Daoy (cell line): Measurements from ENCODE around the gene DNAH14. TPM values are rescaled to one million over a fixed set of nuclear protein-coding genes. Genes with fewer than 3 reads are reported as not detected.
"Not testable (repeated sequence)": the region's sequence is repeated elsewhere in the genome, so short reads cannot be mapped to it uniquely, and the experiment has no call there.

Experiments
- DNase-seq: peaks from one replicate; pipeline ENCODE4 v3.0.0-alpha.2; 2015; ENCODE audit warnings: low read depth
- total RNA-seq: library from RNA; depleted of rRNA; stranded (reverse); fragments of >200 nt; shearing (Covaris generic); gene quantifications from 2 replicates; pipeline ENCODE4 v1.2.3, GENCODE V29; 2014

The DNAH14 gene
- total RNA-seq, 1 experiment from 2014 or later, result 32.5 TPM

DNA sequence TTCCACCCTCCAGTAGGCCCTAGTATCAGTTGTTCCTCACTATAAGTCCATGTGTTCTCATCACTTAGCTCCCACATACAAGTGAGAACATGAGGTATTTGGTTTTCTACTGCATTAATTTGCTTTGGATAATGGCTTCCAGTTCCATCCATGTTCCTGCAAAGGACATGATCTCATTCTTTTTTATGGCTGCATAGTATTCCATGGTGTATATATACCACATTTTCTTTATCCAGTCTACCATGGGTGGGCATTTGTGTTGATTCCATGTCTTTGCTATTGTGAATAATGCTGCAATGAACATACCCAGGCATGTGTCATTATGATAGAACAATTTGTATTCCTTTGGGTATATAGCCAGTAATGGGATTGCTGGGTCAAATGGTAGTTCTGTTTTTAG lies 218.3 kb downstream of the DNAH14 start:
- not testable (repeated sequence) for DNase-seq

DNA sequence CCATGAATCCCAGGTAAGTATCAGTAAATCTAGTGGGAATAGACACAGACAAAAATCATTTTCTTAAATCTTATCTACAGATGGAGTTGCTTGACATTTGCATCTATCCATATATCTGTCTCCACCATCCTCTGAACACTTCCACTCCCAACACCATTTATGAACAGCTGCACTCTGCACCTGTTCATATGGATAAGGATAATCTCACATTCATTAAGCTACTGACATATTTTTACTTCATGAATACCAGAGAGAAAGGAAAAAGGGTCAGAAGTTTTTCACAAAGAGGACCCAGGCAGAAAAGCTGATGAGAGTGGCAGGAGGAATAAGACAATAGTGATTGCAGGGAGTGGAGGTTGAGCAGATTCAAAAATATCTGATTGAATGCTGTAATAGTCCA lies 222.6 kb downstream of the DNAH14 start:
- DNase-seq, result no peak

DNA sequence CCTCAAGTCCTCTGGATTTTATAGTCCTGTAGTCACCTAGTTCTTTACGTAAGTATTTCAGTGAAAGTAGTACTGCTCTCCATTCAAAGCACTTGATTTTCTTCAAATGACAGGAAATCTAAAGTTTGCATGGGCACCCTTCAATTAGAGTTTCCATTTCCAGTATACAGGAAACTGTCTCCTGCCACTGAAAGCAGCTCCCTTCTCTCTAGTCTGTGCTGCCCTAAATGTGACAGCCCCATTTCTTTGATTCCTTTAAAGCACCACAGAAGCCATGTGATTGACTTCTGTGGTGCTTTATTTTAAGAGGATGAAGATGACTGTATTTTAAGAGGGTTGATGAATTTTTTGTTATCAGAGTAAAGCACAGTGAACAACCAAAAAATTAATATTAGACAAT lies 226.1 kb downstream of the DNAH14 start:
- no peak for DNase-seq

DNA sequence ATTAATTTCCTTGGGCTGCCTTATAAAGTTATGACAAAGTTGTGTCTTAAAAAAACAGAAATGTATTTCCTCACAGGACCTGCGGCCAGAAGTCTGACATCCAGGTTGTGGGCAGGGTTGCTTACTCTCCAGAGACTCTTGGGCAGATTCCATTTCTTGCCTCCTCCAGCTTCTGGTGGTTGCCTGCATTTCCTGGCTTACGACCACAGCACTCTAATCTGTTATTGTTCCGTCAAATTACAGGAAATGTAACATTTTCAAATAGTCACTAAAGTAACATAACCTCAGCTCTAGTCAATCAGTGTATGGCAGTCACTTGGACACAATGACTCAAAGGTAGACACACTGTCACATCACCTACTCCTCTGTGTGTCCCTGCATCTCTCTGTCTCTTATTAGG lies 226.8 kb downstream of the DNAH14 start:
- peak; percentile 39 for DNase-seq

DNA sequence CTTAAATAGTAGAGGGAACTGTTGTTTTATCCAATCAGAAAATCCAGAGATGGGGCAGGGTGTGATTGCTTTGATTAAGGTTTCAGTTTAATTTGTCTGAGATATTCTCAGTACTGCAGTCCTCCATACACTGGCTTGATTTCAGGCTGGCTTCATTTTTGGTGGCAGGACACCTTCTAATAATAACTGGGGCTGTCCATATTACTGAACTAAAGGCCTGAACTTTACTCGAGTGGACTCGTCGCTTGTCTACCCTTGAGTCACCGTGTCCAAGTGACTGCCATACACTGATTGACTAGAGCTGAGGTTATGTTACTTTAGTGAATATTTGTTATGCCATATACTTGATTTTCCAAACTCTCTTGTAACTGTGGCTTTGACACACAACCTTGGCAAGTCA lies 228.8 kb downstream of the DNAH14 start:
- no peak for DNase-seq

DNA sequence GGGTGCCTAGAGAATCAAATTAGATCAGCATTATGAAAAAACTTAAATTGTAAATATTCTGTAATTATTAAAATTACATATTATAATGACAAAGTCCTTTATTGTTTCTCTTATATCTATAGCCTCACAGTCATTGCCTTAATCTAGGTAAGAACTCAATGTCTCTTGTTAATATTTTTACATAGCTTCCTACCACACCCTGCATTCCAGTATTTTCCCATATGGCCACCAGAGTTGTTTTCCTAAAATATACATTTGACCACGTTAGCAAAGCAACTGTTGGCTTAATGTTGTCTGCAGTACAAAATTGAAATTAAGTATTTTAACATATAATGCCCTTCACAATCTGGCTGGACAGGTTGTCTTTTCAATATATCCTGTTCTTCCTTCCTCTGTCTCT lies 230.3 kb downstream of the DNAH14 start:
- DNase-seq, result no peak

DNA sequence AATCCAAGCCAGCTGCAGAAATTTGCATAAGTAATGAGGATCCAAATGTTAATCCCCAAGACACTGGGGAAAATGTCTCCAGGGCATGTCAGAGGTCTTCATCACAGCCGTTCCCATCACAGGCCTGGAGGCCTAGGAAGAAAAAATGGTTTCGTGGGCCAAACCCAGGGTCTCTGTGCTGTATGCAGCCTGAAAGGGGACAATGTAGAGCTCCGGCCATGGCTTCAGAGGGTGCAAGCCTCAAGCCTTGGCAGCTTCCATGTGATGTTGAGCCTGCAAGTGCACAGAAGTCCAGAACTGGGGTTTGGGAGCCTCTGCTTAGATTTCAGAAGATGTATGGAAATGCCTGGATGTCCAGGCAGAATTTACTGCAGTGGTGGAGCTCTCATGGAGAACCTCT lies 247.9 kb downstream of the DNAH14 start:
- DNase-seq, result not testable (repeated sequence)

DNA sequence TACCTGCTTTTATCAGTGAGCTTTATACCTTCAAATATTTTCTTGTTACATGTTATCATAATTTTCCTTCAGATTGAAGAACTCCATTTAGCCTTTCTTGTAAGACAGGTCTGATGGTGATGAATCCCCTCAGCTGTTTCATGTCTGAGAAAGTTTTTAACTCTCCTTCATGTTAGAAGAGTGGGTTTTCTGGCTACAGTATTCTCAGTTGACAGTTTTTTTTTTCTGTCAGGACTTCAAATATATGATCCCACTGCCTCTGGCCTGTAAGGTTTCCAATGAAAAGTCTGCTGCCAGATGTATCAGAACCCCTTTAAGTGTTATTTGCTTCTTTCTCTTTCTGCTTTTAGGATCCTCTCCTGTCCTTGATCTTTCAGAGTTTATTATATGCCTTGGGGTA lies 250.2 kb downstream of the DNAH14 start:
- no peak for DNase-seq

DNA sequence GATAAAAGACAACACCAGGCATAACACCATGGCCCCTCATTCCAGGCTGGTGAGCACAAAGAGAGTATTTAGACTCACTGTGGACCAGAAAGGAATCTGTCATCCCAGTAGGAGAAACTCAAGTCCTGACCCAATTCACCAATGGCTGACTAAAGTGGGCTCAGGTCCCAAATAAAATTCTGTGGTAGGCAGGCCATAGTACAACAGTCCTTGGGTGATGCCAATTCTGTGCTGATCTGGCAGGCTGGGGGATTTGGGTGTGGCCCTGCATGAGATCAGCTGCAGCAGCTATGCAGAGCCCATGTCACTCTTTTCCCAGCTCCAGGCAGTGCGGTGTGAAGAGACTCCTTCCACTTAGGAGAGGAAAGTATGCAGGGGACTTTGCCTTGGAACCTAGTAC lies 253.2 kb downstream of the DNAH14 start:
- DNase-seq, result no peak

DNA sequence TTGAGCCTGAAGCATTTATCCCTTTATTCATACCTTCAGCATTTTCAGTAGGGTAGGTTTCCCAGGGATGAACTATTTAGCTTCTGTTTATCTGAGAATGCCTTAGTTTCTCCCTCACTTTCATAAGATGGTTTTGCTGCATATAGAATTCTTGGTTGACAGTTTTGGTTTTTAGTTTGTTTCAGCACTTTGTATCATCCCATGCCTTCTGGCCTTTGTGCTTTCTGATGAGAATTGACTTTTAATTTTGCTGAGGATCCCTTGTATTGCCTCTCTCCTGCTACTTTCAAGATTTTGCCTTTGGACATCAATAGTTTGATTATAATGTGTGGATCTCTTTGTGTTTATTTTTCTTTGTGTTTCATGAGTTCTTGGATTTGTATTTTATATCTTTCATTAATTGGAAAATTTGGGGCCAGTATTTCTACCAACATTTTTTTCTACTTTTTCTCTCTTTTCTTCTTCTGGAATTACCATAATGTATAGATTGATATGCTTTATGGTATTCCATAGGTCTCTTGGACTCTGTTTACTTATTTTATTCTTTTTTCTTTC lies 261.8 kb downstream of the DNAH14 start:
- no peak for DNase-seq

DNA sequence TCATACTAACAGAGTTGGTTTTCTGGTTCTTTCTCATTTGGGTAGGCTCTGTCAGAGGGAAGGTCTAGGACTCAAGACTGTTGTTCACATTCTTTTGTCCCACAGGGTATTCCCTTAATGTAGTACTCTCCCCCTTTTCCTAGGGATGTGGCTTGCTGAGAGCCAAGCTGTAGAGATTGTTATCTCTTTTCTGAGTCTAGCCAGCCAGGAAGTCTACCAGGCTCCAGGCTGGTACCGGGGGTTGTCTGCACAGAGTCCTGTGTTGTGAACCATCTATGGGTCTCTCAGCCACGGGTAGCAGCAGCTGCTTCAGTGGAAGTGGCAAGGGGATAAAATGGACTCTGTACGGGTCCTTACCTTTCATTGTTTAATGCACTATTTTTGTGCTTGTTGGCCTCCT lies 272.0 kb downstream of the DNAH14 start:
- no peak for DNase-seq

DNA sequence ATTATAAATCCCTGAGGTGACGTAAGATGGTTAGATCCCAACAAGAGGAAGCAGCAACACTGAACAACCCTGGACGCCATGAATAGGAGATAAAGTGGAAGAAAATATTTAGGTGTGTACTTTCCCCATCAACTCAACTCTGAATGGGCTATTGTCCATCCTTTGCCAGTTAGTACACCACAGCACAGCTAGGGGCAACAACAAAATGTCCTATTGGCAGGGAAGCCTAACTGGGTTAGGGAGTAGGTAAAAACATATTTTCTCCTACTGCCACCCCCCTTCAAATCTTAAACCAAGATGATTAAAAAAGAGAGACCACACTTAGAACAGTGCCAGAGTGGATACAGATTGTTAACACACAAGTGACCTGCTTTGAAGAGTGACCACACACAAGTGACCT lies 278.3 kb downstream of the DNAH14 start:
- no peak for DNase-seq

DNA sequence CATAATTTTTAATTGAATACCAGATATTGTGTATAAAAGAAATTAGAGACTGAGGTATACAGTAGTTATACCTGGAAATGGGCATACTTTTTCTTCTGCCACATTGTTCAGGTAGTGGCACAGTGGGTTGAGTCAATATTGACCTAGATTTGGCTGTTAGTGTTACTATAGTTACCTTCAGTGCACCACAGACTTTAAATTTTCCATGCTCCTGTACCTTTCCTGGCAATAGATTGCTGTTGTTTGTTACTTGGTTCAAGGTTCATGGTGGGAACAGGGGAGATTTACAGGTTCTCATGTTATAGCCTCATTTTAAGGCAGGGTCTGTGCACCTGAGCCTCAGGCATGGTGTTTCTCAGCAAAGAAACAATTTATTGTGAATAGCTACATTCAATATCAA lies 279.7 kb downstream of the DNAH14 start:
- DNase-seq, result no peak

DNA sequence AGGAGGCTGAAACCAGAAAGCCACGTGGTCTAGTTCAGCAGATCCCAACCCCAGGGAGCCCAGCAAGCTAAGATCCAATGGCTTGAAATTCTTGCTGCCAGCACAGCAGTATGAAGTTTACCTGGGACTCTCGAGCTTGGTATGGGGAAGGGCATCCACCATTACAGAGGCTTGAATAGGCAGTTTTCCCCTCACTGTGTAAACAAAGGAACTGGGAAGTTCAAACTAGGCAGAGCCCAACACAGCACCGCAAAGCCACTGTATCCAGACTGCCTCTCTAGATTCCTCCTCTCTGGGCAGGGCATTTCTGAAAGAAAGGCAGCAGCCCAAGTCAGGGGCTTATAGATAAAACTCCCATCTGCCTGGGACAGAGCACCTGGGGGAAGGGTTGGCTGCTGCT lies 280.7 kb downstream of the DNAH14 start:
- DNase-seq, result not testable (repeated sequence)

DNA sequence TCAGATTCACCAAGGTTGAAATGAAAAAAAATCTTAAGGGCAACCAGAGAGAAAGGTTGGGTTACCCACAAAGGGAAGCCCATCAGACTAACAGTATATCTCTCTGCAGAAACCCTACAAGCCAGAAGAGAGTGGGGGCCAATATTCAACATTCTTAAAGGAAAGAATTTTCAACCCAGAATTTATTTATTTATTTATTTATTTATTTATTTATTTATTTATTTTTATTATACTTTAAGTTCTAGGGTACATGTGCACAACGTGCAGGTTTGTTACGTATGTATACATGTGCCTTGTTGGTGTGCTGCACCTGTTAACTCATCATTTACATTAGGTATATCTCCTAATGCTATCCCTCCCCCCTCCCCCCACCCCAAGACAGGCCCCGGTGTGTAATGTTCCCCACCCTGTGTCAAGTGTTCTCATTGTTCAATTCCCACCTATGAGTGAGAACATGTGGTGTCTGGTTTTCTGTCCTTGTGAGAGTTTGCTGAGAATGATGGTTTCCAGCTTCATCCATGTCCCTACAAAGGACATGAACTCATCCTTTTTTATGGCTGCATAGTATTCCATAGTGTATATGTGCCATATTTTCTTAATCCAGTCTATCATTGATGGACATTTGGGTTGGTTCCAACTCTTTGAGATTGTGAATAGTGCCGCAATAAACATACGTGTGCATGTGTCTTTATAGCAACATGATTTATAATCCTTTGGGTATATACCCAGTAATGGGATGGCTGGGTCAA lies 282.4 kb downstream of the DNAH14 start:
- DNase-seq, result not testable (repeated sequence)

DNA sequence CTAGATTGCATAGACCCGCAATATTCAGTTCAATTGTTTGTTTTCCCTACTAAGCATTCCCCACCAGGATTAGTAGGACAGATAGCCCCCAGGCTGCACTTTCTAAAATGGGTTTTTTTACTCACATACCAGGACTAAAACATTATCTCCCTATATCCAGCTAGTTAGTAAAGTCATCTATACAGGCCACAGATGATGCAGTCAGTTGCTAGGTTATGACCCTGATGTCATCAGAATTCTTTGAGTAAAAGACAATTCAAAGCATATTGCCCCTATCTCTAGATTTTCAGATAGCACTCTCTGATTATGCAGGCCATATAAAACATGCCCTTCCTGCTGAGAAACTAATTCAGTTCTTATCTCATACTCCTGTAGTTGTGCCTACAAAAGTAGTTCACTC lies 294.8 kb downstream of the DNAH14 start:
- DNase-seq, result no peak

DNA sequence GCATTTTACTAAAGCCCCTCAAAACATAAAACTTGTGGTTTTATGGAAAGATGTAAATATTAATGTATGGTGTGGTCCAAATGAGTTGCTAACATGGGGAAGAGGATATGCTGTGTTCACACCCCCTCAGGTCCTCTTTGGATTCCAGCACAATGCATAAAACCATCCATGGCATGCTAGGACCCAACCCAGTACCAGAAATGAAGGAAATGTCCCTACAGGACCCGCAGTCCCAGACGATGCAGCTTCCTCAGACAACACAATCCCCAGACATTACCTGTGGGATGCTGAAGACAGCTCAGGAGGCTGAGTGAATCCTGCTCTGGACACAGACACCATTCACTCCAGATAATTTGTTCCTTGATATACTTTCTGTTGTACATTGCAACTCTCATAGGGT lies 296.2 kb downstream of the DNAH14 start:
- DNase-seq, result no peak

DNA sequence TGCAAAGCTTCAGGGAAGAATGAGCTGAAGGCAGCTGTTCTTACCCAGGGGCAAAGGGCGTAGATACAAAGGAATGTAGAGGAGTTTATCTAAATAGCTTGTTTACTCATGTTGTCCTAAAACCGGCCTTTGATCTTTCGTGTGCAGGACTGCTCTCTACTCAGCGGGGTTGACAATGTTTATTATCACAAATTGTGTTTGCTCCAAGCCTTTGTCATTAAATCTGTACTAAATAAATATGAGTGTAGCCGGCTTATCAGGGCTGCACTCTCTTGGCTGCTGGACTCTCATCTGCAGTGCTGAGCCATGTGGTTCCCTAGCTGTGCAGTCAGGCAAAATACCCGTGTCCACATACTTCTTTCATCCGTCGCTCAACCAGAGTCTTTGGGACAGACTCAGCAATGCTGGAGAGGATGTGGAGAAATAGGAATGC lies 299.4 kb downstream of the DNAH14 start:
- no peak for DNase-seq

DNA sequence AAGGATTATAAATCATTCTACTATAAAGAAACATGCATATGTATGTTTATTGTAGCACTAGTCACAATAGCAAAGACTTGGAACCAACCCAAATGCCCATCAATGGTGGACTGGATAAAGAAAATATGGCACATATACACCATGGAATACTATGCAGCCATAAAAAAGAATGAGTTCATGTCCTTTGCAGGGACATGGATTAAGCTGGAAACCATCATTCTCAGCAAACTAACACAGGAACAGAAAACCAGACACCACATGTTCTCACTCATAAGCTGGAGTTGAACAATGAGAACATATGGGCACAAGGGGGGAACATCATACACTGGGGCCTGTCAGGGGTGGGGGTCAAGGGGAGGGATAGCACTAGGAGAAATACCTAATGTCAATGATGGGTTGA lies 300.0 kb downstream of the DNAH14 start:
- DNase-seq, result not testable (repeated sequence)

DNA sequence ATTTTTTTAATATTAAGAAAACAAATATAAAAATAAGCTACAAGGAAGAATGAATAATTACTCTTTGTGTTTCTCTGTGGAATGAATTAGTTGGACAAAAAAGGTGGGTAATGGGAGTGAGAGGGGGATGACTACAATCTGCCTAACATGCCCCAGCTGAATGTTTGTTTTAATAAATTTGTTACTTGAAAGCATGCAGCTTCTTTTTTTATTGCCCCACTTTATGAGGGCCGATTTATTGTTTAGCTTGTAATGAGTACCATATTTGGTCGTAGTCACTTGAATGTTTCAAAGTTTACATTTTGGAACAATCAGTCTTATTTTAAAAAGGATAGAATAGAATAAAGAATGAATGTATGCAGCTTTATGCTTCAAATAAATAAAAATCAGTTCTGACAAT lies 301.0 kb downstream of the DNAH14 start:
- DNase-seq, result no peak

DNA sequence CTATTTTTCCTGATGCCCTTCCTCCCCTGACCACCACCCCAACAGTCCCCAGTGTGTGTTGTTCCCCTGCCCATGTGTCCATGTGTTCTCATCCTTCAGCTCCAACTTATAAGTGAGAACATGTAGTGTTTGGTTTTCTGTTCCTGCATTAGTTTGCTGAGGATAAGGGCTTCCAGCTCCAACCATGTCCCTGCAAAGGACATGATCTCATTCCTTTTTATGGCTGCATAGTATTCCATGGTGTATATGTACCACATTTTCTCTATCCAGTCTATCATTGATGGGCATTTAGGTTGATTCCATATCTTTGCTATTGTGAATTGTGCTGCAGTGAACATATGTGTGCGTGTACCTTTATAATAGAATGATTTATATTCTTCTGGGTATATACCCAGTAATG lies 303.5 kb downstream of the DNAH14 start:
- DNase-seq, result not testable (repeated sequence)

DNA sequence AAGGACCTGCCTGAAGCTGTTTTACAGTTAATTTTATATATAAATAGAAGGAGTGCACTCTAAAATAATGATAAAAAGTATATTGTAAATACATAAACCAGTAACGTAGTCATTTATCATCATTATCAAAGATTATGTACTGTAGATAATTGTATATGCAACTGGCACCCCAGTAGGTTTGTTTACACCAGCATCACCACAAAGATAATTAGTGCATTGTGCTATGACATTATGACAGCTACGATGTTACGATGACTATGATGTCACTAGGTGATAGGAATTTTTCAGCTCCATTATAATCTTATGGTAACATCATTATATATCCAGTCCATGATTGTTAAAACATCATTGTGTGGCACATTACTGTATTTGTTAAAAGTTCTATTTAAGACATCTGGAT lies 313.1 kb downstream of the DNAH14 start:
- no peak for DNase-seq

DNA sequence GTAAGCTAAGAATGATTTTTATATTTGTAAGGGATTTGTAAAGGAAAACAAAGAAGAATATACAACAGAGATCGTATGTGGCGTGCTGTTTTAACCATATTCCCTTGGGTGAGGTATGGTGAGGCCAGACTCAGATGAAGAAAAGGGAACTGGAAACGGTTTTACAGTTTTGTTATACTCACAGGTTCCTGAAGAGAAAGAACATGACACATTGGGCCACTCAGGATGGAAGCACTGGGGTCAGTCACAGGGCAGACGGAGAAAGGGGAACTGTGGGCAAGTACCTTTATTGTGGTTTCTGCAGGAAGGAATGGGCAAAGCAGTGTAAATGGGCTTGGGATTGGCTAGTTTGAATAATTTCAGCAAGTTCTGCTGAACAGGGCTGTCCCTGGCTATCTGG lies 321.0 kb downstream of the DNAH14 start:
- DNase-seq, result no peak

DNA sequence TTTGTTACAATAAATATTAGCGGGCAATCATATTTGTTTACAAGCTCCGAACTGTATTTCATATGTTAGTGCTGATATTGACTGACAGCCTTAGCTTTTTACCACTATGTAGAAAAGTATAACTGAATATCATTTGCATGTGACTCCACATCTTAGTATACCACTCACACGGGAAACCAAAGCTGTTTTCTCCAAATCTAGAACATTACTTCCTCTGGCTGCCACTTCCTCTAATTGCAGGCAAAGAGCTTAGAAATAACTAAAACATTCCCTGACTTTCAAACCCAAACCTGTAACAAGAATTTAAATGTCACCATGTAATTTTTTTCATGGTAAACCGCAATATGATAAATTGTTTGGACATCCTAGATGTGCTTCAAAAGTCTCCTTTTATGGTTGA lies 323.7 kb downstream of the DNAH14 start:
- no peak for DNase-seq
